Testis (tissue), 2 donors: ENCODE measurements around the gene ISCU.

ENCODE experiments used
- CTCF ChIP-seq, 3 experiments: fragments of 450-650 bp in 2 of 3; fragments of 200-600 bp in 1 of 3; sonication (generic) in 1 of 3; IDR thresholded peaks; one replicate each; pipeline ENCODE4 v1.5.1; 2016 to 2019; ENCODE audit warnings: antibody characterized with exemption in 3 of 3, mild to moderate bottlenecking in 2 of 3, moderate library complexity in 1 of 3
- POLR2A ChIP-seq: fragments of 450-650 bp; IDR thresholded peaks from one replicate; pipeline ENCODE4 v1.6.1; 2017; ENCODE audit warnings: antibody characterized with exemption, mild to moderate bottlenecking, moderate library complexity

DNA sequence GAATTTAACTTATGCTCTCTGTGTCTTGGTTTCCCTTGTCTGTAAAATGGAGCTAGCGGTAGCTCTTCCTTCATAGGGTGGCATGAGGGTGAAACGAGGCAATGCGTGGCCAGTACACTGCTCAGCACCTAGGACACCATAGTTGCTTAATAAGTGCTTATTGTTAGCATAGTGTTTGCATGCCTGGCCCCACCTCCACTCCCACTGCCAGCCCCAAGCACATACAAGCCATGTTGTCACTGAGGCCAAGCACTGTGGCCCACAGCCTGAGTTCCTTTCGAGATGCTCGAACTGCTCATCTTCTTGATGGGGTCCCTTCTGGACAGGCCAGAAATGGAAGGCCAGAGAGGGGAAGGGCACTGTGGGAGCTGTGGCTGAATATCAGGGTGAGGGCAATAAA is 46.5 kb upstream of the ISCU start:
- TF ChIP-seq CTCF (IDR thresholded peaks at IDR 0.05) = no peak
- no peak for TF ChIP-seq POLR2A
